GM12878 (cell line): ENCODE data around the gene XPNPEP1. TPM values are rescaled to one million over a fixed set of nuclear protein-coding genes. Genes with fewer than 3 reads are reported as not detected.

Experiments used
- IRF5 ChIP-seq: fragments of 450-650 bp; IDR thresholded peaks from 2 replicates; pipeline ENCODE4 v1.6.1; 2017; ENCODE audit warnings: borderline replicate concordance
- NRF1 ChIP-seq: conservative IDR thresholded peaks from 2 replicates; pipeline ENCODE4 v1.6.1; 2011; ENCODE audit warnings: mild to moderate bottlenecking, low read depth, low read length, improper control_type of control experiment
- SMC3 ChIP-seq: IDR thresholded peaks from 2 replicates; pipeline ENCODE4 v1.6.1; 2011; ENCODE audit warnings: low read length, improper control_type of control experiment, borderline replicate concordance
- SREBF1 ChIP-seq: IDR thresholded peaks from 2 replicates; pipeline ENCODE4 v1.6.1; 2012; ENCODE audit warnings: mild to moderate bottlenecking, low read length
- USF2 ChIP-seq: IDR thresholded peaks from 2 replicates; pipeline ENCODE4 v1.6.1; 2011; ENCODE audit warnings: low read depth, low read length, improper control_type of control experiment, borderline replicate concordance
- ZBTB40 ChIP-seq: fragments of 450-650 bp; IDR thresholded peaks from 2 replicates; pipeline ENCODE4 v1.6.1; 2016; ENCODE audit warnings: mild to moderate bottlenecking, moderate library complexity, borderline replicate concordance
- ZSCAN29 ChIP-seq: fragments of 450-650 bp; IDR thresholded peaks from 2 replicates; pipeline ENCODE4 v1.6.1; 2017; ENCODE audit warnings: mild to moderate bottlenecking, moderate library complexity
- polyA plus RNA-seq, 11 experiments: library from polyadenylated mRNA; depleted of rRNA in 4 of 11; unstranded in 6 of 11; stranded (reverse) in 5 of 11; fragments of >200 nt; fragmentation: Nextera tagmentation in 4 of 11; fragmentation: Illumina TruSeq in 1 of 11; extraction: Ambion mirVana in 4 of 11; extraction: Trizol in 1 of 11; gene quantifications; 1 replicate in 1 of 11; 2 replicates in 10 of 11; pipeline versions ENCODE4 v1.2.1 to v1.2.3, GENCODE V29; 2011 to 2016; ENCODE audit warnings: inconsistent platforms in 2 of 11, missing spikeins in 2 of 11, low read depth in 1 of 11
- total RNA-seq, 4 experiments: library from RNA; depleted of rRNA in 3 of 4; stranded (reverse); fragments of >200 nt in 3 of 4; fragmentation: Illumina TruSeq in 1 of 4; extraction: Trizol in 1 of 4; gene quantifications; 2 replicates each; pipeline versions ENCODE4 v1.2.1 to v1.2.3, GENCODE V29; 2013 to 2021

The XPNPEP1 gene
- total and polyA plus RNA-seq, 10 of the 15 experiments (the other 5 are each of a cell fraction or from before 2014, with no cell fraction given), result 22.7 to 108 (median 43.5) TPM

GRCh38 chr10:109912335-109913281, 10.7 kb downstream of the XPNPEP1 start (continued):
- no peak for TF ChIP-seq USF2
- TF ChIP-seq IRF5, result no peak
- no peak for TF ChIP-seq ZBTB40
- no peak for TF ChIP-seq NRF1
- TF ChIP-seq SREBF1, result no peak
- no peak for TF ChIP-seq ZSCAN29
- no peak for TF ChIP-seq SMC3
